Tibial artery (tissue), 4 donors: Measurements from ENCODE around the gene CENPU.

Experiments
- DNase-seq, 2 donors: peaks; one replicate each; pipeline ENCODE4 v3.0.0-alpha.2; 2019
- H3K27ac ChIP-seq, 2 donors: fragments of 200-600 bp; sonication (generic) in 1 of 2; 1 replicate in 1 of 2; 2 replicates in 1 of 2; pipeline ENCODE4 v1.5.1; 2018 to 2019; ENCODE audit warnings: mild to moderate bottlenecking in 1 of 2
- H3K27me3 ChIP-seq, 2 donors: fragments of 200-600 bp; sonication (generic) in 1 of 2; one replicate each; pipeline versions ENCODE4 v1.5.1 to v1.6.0; 2016 to 2019
- H3K36me3 ChIP-seq, 3 donors: fragments of 200-600 bp; sonication (generic) in 2 of 3; one replicate each; pipeline ENCODE4 v1.5.1; 2016 to 2019; ENCODE audit warnings: mild to moderate bottlenecking in 2 of 3
- H3K4me1 ChIP-seq, 4 donors: fragments of 200-600 bp; sonication (generic) in 2 of 4; 1 replicate in 3 of 4; 2 replicates in 1 of 4; pipeline ENCODE4 v1.5.1; 2016 to 2019
- H3K4me3 ChIP-seq, 2 donors: fragments of 200-600 bp; sonication (generic) in 1 of 2; 1 replicate in 1 of 2; 2 replicates in 1 of 2; pipeline ENCODE4 v1.5.1; 2018 to 2019; ENCODE audit warnings: mild to moderate bottlenecking in 2 of 2
- H3K9me3 ChIP-seq, 3 donors: fragments of 200-600 bp; sonication (generic) in 1 of 3; one replicate each; pipeline ENCODE4 v1.5.1; 2016 to 2019
- intact Hi-C: fragments of 100-400 bp; cut with DNase I; formaldehyde crosslinking; loops from one replicate; pipeline ENCODE4 v1.15.0; 2023; ENCODE audit warnings: low total_unique reads
- TF ChIP-seq, protein P1 (sequence below), 2 experiments: fragments of 200-600 bp in 1 of 2; fragments of 450-650 bp in 1 of 2; IDR thresholded peaks; one replicate each; pipeline ENCODE4 v1.5.1; 2017 to 2019; ENCODE audit warnings: antibody characterized with exemption in 2 of 2, mild to moderate bottlenecking in 1 of 2, moderate library complexity in 1 of 2

CENPU gene

DNA sequence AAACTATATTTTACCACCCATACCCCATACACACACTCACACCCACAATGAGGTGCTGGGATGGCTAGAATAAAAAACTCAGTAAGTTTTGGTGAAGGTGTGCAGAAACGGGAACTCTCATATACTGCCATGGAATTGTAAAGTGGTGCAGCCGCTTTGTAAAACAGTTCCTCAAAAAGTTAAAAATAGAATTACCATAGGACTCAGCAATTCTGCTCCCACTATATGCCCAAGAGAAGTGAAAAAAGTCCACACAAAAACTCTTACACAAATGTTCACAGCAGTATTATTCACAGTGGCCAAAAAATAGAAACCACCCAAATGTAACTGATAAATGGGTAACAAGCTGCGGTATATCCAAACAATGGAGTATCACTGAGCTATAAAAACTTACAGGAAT is 6.5 kb downstream of the CENPU start:
- Histone ChIP-seq H3K4me1 (no peaks in the 10 kb centered on the region), H3K9me3 (no peaks in the 10 kb centered on the region), H3K36me3 (no peaks in the 10 kb centered on the region), H3K27me3 (no peaks in the 10 kb centered on the region), H3K27ac (no peak overlapping the region), H3K4me3 (no peak overlapping the region)
- no peak for DNase-seq
- TF ChIP-seq, protein P1, sequence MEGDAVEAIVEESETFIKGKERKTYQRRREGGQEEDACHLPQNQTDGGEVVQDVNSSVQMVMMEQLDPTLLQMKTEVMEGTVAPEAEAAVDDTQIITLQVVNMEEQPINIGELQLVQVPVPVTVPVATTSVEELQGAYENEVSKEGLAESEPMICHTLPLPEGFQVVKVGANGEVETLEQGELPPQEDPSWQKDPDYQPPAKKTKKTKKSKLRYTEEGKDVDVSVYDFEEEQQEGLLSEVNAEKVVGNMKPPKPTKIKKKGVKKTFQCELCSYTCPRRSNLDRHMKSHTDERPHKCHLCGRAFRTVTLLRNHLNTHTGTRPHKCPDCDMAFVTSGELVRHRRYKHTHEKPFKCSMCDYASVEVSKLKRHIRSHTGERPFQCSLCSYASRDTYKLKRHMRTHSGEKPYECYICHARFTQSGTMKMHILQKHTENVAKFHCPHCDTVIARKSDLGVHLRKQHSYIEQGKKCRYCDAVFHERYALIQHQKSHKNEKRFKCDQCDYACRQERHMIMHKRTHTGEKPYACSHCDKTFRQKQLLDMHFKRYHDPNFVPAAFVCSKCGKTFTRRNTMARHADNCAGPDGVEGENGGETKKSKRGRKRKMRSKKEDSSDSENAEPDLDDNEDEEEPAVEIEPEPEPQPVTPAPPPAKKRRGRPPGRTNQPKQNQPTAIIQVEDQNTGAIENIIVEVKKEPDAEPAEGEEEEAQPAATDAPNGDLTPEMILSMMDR (IDR thresholded peaks at IDR 0.05), result no peak
- intact Hi-C loops, result no loop called here

DNA sequence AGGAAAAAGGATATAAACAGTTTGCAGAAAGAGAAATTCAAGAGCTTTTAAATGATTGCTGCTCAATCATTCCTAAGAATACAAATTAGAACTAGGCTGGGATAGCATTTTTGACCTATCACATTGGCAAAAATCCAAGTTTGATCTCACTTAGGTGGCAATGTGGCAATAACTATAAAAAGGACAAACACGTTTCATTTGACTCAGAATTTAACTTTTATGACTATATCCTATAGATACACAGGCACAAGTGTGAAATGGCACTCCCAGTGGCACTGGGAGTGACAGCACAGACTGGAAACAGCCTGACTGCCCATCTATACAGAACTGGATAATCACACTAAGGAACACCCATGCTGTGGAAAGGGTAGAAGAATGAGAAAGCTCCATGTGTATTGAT is 11.1 kb downstream of the CENPU start:
- no peak for DNase-seq
- H3K4me3 ChIP-seq, result no peak overlapping the region
- intact Hi-C loops, result no loop called here
- H3K4me1 ChIP-seq, result no peaks in the 10 kb centered on the region
- TF ChIP-seq, protein P1 (IDR thresholded peaks at IDR 0.05), result no peak
- H3K36me3 ChIP-seq, result no peaks in the 10 kb centered on the region
- H3K9me3 ChIP-seq, result no peaks in the 10 kb centered on the region
- H3K27me3 ChIP-seq, result no peaks in the 10 kb centered on the region
- no peak overlapping the region for H3K27ac ChIP-seq

DNA sequence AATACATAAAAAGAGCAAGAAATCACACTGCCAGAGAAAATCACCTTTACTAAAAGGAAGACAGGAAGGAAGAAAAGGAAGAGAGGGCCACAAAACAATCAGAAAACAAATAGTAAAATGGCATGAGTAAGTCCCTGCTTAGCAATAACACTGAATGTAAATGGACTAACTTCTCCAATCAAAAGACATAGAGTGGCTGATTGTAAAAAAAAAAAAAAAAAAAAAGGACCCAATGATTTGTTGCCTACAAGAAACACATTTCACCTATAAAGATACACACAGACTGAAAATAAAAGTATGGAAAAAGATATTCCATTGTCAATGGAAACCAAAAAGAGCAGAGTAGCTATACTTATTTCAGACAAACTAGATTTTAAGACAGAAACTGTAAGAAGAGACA is 12.6 kb downstream of the CENPU start:
- Histone ChIP-seq H3K27me3 (no peaks in the 10 kb centered on the region), H3K36me3 (no peaks in the 10 kb centered on the region), H3K27ac (no peak overlapping the region), H3K4me1 (no peaks in the 10 kb centered on the region), H3K9me3 (no peaks in the 10 kb centered on the region), H3K4me3 (no peak overlapping the region)
- intact Hi-C loops, result no loop called here
- DNase-seq, result no peak
- TF ChIP-seq, protein P1 (IDR thresholded peaks at IDR 0.05), result no peak

DNA sequence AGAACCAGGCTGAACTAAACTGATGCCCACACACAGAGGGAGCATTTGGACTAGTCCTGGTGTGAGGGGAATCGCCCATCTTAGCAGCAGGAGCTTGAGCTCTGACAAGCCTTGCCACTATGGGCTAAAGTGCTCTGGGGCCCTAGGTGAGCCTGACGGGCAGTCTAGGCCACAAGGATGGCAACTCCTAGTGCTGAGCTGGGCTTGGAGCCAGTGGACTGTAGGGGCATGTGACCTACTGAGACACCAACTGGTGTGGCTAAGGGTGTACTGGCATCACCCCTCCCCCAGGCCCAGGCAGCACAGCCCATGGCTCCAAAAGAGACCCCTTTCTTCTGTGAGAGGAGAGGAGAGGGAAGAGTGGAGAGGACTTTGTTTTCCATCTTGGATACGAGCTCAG is 14.5 kb downstream of the CENPU start:
- no peaks in the 10 kb centered on the region for H3K27me3 ChIP-seq
- TF ChIP-seq, protein P1 (IDR thresholded peaks at IDR 0.05), result no peak
- no peak for DNase-seq
- H3K4me1 ChIP-seq, result no peaks in the 10 kb centered on the region
- intact Hi-C loops, result no loop called here
- no peaks in the 10 kb centered on the region for H3K36me3 ChIP-seq
- no peak overlapping the region for H3K27ac ChIP-seq
- H3K9me3 ChIP-seq, result no peaks in the 10 kb centered on the region
- no peak overlapping the region for H3K4me3 ChIP-seq

DNA sequence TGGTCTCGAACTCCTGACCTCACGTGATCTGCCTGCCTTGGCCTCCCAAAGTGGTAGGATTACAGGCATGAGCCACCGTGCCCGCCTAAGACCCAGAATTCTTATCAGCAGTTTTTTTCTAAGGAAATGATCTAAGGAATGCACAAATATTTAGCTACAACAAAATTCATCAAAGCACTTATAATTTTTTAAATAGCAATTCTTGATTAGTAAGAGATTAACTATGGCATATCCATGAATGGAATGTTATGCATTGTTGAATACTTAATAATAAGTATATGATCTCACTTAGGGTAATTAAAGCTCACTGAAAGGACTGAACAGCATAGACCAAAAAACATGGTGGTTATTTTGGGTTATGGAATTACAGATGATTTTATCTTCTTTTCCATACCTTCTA is 18.4 kb downstream of the CENPU start:
- intact Hi-C loops, result no loop called here
- no peaks in the 10 kb centered on the region for H3K27me3 ChIP-seq
- H3K4me3 ChIP-seq, result no peak overlapping the region
- H3K9me3 ChIP-seq, result no peaks in the 10 kb centered on the region
- no peak for DNase-seq
- no peaks in the 10 kb centered on the region for H3K36me3 ChIP-seq
- TF ChIP-seq, protein P1 (IDR thresholded peaks at IDR 0.05), result no peak
- H3K4me1 ChIP-seq, result no peaks in the 10 kb centered on the region
- no peak overlapping the region for H3K27ac ChIP-seq

DNA sequence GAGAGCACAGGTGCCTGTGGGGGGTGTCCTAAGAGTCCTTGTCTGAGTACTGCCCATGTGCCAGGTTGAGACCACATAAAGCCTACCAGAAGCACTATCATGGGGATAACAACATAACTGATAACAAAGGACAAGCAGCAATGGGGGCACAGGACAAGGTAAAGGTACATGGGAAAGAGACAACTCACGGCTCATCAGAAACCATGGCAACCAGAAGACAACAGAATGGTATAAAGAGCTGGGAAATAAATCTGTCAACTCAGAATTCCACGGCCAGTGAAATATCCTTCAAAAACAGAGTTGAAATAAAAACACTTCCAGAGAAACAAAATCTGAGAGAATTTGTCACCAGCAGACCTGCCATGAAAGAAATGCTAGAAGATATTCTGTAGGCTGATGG is 20.0 kb downstream of the CENPU start:
- Histone ChIP-seq H3K9me3 (no peaks in the 10 kb centered on the region), H3K36me3 (no peaks in the 10 kb centered on the region), H3K4me1 (no peaks in the 10 kb centered on the region), H3K4me3 (no peak overlapping the region), H3K27ac (no peak overlapping the region), H3K27me3 (no peaks in the 10 kb centered on the region)
- TF ChIP-seq, protein P1 (IDR thresholded peaks at IDR 0.05), result no peak
- DNase-seq, result no peak
- intact Hi-C loops, result no loop called here
